HG03103 (cell line): Measurements from ENCODE around the gene EIF2B5.
"Not testable (repeated sequence)": the region's sequence is repeated elsewhere in the genome, so short reads cannot be mapped to it uniquely, and the experiment has no call there.

ENCODE experiments used
- ATAC-seq: cut with Tn5 transposase; IDR thresholded peaks from one replicate; pipeline ENCODE4 v1.9.1; 2021; ENCODE audit warnings: low read depth; ENCODE audit not compliant: unreplicated experiment

The EIF2B5 gene

DNA sequence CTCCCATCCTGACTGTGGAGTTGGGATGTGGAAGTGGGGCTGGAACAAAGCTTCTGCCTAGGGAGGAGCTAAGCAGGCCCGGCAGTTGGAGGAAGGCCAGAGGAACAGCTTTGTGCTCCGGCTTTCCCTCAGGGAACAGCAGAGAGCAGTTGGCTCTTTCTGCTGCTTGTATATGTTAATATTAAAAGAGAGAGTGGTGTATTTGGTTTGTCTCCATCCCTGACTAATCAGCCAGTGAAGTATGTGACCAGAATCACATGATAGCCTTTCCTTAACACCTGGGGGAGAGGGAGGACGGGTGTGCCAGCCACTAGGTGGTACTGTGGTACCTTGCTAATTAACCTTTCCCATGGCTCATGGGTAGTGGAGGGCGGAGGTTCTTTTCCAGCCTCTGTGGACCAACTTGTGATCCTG is 10.0 kb downstream of the EIF2B5 start:
- ATAC-seq: no peak

DNA sequence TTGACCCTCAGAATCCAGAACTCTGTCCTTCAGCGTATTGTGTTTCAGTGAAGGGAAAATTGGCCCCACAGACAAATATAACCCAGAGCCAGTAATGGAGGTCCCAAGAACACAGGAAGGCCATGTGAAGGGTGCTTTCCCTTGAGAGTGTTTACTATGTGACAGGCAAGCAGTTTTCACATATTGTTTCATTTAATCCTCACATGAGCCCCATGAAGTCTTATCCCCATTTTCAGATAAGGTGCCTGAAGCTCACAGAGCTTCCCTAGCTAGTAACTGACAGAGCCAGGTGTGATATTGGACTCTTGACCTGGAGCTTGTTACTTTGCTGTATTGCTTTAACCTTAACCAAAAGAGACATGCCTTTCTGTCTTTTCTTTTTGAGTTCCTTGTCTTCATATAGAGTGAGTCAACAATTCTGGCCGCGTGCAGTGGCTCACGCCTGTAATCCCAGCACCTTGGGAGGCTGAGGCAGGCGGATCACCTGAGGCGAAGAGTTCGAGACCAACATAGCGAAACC is 10.7 kb downstream of the EIF2B5 start:
- ATAC-seq: no peak

DNA sequence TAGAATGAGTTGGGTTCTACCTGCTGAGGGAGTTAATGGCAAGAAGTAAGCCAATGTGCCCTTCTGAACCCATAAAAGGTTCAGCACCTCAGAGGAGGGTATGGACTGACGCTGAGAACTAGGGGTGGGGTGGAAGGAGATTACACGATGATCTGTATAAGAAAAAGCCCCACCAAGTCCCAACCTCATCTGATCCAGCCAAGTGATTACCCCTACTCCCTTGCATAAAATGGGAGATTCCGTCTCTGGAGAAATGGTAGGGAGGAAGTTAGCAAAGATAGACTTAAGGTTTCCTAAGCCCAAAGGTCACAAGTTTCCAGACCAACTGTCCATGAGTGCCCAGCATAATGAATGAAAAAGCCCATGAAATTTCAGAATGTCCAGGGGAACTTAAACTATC is 12.9 kb downstream of the EIF2B5 start:
- no peak for ATAC-seq

DNA sequence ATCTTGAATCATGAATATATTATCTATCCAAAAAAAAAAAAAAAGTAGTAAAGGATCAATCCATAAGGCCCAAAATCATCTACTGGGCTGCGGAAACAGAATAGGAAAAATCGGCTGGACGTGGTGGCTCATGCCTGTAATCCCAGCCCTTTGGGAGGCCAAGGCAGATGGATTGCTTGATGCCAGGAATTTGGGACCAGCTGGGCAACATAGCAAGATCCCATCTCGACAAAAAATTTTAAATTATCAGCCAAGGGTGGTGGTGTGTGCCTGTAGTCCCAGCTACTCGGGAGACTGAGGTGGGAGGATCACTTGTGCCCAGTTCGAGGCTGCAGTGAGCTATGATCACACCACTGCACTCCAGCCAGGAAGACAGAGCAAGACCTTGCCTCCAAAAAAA is 14.0 kb downstream of the EIF2B5 start:
- ATAC-seq: no peak

DNA sequence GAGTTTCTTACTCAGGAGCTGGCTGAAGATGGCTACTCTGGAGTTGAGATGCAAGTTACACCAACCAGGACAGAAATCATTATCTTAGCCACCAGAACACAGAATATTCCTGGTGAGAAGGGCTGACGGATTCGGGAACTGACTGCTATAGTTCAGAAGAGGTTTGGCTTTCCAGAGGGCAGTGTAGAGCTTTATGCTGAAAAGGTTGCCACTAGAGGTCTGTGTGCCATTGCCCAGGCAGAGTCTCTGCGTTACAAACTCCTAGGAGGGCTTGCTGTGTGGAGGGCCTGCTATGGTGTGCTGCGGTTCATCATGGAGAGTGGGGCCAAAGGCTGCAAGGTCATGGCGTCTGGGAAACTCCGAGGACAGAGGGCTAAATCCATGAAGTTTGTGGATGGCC is 14.6 kb downstream of the EIF2B5 start:
- ATAC-seq: not testable (repeated sequence)

DNA sequence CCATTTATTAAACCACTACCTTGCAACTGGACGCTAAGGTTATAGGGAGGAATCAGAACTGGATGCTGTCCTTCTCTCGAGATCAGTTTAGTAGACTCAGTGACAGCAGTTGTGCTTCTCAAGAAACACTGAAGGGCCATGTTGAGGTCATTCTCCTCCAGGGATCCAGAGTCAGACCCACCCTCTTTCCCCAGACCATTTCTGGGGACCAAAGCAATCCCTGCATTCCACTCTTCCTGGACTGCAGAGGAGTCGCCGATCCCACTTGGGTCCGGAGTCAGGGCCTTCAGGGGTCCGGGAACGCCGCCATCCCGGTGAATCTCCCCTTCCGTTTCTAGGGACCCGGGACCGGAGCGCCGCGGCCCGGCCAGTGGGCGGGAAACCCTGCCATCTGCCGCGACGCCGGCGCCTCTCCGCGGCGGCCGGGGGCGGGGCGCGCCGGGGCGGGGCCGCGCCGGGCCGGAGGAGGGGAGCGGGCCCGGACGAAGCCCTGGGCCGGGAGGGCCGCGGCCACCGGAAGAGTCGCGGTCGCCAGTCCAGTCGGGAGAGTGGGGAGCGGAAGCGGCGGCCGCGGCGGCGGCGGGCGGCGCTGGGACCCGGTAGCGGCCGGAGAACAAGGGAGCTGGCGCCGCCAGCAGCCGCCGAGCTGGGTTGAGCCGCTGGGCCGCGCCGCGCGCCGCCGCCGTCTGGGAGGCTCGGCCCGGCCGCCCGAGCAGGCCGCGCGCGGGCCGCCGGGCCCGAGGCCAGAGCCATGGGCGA is 19.9 kb downstream of the EIF2B5 start, which contains the start of gene DVL3:
TSS of gene DVL3 (plus strand) at position 493 of the 759 bp plus-strand sequence. CDS start at position 752, 259 bp downstream.
- peak; percentile 62 for ATAC-seq

DNA sequence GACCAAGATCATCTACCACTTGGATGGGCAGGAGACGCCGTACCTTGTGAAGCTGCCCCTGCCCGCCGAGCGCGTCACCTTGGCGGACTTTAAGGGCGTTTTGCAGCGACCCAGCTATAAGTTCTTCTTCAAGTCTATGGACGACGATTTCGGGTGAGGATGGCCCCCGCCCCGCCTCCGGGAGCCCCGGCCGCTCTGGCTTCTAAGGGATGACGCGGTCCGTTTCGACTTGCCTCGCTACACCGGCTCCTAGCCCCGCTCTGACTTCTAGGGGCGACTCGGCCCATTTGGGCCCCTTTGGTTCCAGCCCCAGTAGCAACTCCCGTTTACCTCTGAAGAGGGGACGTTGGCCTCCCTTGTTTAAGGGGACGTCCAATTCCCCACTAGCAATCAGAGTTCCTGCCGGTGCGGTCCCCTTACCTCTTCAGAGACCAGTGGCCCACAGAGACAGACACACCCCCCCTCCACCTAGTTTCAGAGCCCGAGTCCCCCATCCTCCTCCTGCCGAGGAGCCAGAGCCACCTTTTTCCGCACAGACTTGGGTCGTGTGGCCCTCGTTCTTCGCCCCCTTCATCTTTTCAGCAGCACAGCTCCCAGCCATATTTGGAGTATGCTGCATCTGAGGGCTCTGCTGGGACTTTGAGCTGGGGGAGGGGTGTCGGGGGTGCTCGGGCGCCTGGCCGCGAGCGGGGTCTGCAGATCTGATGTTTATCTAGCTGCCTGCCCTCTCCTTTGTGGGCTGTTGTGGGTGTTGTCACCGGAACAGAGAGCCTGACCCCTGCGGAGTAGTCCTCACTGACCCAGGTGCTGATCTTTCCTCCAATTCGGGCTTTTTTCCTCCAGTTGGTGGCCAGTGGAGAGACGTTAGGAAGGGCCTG is 20.7 kb downstream of the EIF2B5 start:
- ATAC-seq: peak; percentile 8

DNA sequence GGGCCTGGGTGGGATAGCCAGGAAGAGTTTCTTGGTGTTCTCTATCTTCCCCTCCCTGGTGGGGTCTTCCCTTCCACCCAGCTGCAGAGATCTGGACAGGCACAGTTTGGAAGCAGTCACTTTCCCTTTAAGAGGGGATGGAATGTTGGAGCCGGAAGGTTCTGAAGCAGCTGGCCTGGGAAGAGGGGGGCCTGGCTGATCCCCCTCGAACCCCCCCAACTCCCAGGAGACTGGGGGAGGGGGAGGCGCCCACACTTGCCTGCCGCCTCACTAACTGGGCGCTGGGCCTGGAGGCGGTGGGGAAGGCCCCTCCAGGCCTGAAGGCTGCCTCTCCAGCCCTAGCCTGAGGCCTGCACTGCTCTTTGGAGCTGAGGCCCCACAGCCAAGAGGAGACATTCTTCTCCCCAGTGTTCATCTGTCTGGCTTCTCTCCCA is 21.4 kb downstream of the EIF2B5 start:
- ATAC-seq: no peak

DNA sequence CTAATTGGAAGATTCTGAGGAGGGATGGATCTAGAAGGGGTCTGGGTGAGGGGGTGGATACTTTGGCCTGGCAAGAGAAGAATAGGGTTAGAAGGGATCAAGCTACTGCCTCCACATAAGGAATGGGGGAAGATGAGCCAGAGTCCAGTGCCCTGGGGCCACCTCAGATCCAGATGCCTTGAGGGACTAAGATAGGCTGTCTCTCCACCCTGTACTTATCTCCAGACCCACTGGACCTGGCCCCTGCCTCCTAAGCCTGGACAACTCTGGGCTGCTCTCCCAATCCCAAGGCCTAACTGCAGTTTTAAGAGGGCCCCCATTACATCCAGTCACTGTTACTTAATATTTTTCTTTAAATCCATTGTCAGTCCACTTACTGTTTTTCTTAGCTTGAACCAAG is 22.0 kb downstream of the EIF2B5 start:
- no peak for ATAC-seq

DNA sequence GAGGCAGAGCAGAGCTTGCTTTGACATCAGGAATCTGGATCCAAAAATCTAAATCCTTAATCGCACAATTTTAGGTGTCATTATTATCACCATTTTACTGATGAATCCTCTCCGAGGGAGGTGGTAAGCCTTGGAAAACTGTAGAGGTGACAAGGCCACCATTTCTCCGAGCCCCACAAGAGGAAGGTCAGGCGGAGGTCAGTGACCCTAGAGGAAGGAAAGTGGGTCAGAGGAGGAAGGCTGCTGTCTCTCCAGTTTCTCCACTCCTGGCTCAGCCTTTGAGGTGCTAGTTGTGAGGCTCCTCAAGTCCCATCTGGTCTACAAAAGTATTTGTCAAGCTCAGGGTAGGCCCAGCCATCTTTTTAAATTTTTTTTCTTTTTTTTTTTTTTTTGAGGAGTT is 23.2 kb downstream of the EIF2B5 start:
- no peak for ATAC-seq

DNA sequence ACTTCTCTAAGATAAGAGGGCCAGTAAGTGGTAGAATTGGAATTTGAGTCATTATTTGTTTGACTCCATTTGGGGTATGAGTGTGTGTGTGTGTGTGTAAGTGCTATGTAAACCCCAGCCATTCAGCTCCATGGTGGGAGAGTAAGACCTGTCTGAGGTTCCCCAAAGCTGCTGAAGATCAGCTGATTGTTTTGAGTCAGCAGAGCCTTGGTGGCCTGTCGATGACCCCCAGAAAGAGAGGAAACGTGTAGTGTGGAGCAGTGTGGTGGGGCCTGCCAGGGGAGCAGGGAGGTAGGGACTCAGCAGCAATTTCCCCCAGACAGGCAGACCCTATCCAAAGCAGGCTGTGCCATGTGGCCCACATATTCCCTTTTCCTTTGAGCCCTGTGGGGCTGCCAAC is 25.3 kb downstream of the EIF2B5 start:
- ATAC-seq: no peak

DNA sequence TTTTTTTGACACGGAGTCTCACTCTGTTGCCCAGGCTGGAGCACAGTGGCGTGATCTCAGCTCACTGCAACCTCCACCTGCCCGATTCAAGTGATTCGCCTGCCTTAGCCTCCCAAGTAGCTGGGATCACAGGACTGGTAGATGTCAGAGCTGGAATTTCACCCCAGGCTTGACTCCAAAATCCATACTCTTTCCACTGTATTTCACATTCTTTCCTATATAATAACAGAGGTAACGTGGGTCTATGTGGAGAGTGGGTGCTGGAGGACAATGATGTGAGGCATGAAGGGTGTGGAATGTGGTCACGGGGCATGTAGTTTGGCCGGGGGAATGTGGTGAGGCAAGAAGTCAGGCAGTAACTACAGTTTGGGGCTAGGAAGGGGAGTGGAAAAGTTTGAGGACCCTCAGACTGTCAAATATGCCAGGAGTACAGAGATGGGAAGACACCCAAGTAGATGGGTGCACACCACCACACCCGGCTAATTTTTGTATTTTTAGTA is 27.5 kb downstream of the EIF2B5 start:
- ATAC-seq: not testable (repeated sequence)

DNA sequence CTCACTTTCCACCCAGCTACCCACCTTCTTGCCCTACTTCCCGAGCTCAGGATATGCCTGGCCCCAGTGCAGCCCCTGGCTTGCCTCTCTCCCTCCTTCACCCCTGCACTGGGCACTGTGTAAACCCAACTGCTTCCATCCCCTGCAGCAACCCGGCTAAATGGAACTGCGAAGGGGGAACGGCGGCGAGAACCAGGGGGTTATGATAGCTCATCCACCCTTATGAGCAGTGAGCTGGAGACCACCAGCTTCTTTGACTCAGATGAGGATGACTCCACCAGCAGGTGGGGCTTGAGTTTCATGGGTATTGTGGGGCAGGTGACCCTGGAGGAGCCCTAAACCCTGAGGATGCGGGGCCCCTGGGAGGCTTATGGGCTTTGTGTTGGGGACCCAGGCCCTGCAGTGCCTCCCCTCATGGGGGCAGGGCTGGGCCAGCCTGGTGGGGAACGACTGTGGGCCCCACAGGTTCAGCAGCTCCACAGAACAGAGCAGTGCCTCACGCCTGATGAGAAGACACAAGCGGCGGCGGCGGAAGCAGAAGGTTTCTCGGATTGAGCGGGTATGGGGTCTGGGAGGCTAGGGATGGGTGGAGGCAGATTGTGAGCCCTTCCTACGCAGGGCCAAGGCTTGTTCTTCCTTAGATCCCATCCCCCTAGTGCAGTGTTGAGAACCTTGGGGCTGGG is 29.6 kb downstream of the EIF2B5 start:
- no peak for ATAC-seq

DNA sequence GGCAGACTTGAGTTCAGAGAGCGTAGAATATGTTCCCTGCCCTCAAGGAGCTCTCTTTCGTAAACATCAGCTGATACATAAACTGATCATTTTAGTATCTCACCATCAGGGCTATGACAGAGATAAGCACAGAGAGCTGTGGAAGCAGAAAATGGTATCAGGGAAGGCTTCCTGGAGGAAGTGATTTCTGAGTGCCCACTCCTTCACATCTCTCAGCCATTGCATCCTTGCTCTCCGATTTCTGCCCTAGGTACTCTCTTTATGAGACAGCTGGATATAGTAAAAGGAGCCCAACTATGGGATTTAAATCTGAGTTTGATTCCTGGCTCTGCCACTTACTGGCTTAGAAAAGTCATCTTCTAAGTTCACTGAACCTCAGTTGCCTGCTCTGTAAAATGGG is 30.4 kb downstream of the EIF2B5 start:
- ATAC-seq: no peak

DNA sequence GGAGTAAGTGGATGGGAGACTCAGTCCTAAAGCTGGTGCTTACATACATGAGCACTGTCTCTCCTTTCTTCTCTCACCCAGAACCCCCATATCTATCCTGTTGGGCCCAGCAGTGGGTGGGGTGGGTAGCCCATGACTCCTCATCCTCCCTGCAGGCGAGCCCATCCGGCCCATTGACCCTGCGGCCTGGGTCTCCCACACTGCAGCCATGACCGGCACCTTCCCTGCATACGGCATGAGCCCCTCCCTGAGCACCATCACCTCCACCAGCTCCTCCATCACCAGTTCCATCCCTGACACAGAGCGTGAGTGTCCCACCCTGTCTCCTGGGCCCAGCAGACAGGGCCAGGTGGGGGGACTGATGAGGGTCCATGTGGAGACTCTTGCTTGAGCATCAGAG is 31.5 kb downstream of the EIF2B5 start:
- no peak for ATAC-seq

DNA sequence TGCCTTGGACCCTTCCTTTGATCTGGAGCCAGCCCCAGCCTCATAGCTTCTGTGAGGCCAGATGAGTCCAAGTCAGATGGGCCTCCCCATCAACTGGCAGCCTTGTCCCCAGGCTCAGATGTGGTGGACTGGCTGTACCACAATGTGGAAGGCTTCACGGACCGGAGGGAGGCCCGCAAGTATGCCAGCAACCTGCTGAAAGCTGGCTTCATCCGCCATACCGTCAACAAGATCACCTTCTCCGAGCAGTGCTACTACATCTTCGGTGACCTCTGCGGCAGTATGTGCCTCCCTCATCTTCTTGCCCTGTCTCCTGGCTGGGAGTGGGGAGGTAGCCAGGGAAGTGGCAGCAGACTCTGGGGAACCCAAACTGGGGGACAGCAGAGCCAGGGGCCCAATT is 32.6 kb downstream of the EIF2B5 start:
- ATAC-seq: no peak

DNA sequence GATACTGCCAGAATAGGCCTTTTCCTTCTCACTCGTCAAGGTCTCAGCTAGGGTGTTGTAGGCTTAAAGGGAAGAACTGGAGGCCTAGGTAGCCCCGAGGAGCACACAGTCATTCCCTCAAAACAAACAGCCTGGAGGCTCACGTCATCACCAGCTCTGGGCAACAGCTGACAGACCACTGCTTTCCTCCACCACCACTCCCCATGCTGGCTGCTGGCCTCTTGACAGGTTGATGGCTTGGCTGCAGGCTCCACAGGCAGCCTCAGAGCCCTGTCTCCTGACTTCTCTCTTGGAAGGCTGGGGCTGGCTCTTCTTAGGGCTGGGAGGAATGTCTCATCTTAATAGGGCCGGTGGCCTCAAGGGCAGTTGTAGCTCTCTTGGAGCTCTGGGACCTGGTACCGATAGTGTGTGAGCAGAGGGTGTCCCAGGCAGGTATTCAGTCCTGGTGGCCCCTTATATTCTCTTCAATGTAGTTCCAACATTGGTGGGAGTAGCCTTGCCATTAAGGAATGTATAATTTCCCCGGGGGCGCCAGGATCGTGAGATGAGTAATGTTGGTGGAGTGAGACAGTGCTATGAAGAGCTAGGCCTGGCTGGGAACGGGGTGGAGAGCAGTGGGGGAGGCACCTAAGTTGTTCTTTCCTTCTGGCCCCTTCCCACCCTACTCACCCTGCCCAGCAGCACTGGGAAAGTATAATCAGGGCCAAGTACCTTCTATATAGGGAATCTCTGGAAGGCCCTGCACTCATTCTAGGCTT is 33.4 kb downstream of the EIF2B5 start:
- no peak for ATAC-seq

DNA sequence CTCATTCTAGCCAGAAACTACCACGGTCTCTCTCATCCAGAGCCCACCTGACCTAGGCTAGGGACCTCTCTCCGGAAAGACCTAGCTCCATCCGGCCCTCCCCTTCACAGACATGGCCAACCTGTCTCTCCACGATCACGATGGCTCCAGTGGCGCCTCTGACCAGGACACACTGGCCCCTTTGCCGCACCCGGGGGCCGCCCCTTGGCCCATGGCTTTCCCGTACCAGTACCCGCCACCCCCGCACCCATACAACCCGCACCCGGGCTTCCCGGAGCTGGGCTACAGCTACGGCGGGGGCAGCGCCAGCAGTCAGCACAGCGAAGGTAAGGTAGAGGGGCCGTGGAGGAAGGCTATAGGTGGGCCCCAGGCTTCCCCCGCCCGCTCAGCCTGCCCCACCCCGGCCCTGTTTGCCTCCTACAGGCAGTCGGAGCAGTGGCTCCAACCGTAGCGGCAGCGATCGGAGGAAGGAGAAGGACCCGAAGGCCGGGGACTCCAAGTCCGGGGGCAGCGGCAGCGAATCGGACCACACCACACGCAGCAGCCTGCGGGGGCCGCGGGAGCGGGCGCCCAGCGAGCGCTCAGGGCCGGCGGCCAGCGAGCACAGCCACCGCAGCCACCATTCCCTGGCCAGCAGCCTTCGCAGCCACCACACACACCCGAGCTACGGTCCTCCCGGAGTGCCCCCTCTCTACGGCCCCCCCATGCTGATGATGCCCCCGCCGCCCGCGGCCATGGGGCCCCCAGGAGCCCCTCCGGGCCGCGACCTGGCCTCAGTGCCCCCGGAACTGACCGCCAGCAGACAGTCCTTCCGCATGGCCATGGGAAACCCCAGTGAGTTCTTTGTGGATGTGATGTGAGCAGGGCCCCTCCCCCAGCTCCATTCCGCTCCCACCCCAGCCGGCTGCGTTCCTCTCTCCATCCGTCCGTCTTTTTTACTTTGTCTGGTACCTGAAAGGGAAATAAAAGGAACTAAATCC is 35.0 kb downstream of the EIF2B5 start:
- ATAC-seq: no peak

DNA sequence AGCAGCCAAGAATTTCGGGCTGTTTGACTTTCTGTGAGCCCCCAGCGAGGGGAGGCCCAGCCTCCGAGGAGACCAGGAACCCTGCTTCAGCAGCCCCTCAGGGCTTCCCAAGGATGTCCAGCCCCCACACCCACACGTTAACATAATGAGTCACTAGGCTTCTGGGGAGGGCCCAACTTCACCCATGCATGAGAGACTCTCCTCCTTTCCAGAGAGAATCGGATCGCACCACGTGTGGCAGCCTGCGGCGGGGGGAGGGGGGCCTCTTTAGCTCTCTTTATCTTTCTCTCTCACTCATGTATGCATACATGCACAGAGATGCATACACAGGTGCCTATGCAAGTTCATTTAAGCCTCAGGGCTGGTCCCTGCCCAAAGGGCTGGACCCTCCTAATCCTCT is 36.4 kb downstream of the EIF2B5 start:
- no peak for ATAC-seq
